ENCODE measurements around the gene EEIG1.

- TF ChIP-seq CTCF (IDR thresholded peaks at IDR 0.05; ENCODE audit: low read length), result no peak
- no peak for TF ChIP-seq EZH2 (optimal IDR thresholded peaks at IDR 0.05; ENCODE audit: low read depth, low read length)
- no peak for TF ChIP-seq EZH2phosphoT487 (IDR thresholded peaks at IDR 0.05; ENCODE audit: low read length)
Observed at GRCh38 chr9:127953154-127953553, 27.6 kb downstream of the EEIG1 start.

Measured in MM.1S (cell line).